GM21786 (cell line): ENCODE results near the gene PGRMC1.
"Not testable (repeated sequence)": the region's sequence is repeated elsewhere in the genome, so short reads cannot be mapped to it uniquely, and the experiment has no call there.

Source experiments
- ATAC-seq: cut with Tn5 transposase; IDR thresholded peaks from one replicate; pipeline ENCODE4 v1.9.1; 2021; ENCODE audit not compliant: unreplicated experiment

The PGRMC1 gene

GRCh38 chrX:119231936-119232445 lies 4.1 kb upstream of the PGRMC1 start:
- no peak for ATAC-seq

- no peak for ATAC-seq
Observed at GRCh38 chrX:119235051-119235511, 1.0 kb upstream of the PGRMC1 start.

- ATAC-seq: peak; percentile 16
Observed at GRCh38 chrX:119236623-119237561, 807 bp downstream of the PGRMC1 start.

- ATAC-seq: no peak
Observed at GRCh38 chrX:119237562-119237942, 1.5 kb downstream of the PGRMC1 start.

GRCh38 chrX:119238557-119238956 lies 2.5 kb downstream of the PGRMC1 start:
- no peak for ATAC-seq

GRCh38 chrX:119240356-119240755 lies 4.3 kb downstream of the PGRMC1 start:
- no peak for ATAC-seq

- ATAC-seq: no peak
Observed at GRCh38 chrX:119247702-119248101, 11.6 kb downstream of the PGRMC1 start.

- no peak for ATAC-seq
Observed at GRCh38 chrX:119249891-119250290, 13.8 kb downstream of the PGRMC1 start.

GRCh38 chrX:119251386-119251785 lies 15.3 kb downstream of the PGRMC1 start:
- ATAC-seq: no peak

- no peak for ATAC-seq
Observed at GRCh38 chrX:119252716-119253115, 16.6 kb downstream of the PGRMC1 start.

- no peak for ATAC-seq
Observed at GRCh38 chrX:119266364-119266995, 30.4 kb downstream of the PGRMC1 start.

- not testable (repeated sequence) for ATAC-seq
Observed at GRCh38 chrX:119267115-119267514, 31.0 kb downstream of the PGRMC1 start.

GRCh38 chrX:119272882-119273419 lies 36.9 kb downstream of the PGRMC1 start:
- ATAC-seq: no peak

- ATAC-seq: no peak
Observed at GRCh38 chrX:119273420-119274192, 37.5 kb downstream of the PGRMC1 start.

GRCh38 chrX:119282347-119282746 lies 46.3 kb downstream of the PGRMC1 start:
- not testable (repeated sequence) for ATAC-seq

- ATAC-seq: no peak
Observed at GRCh38 chrX:119288890-119289393, 52.9 kb downstream of the PGRMC1 start.

GRCh38 chrX:119290476-119290875 lies 54.4 kb downstream of the PGRMC1 start:
- ATAC-seq: no peak

GRCh38 chrX:119291246-119291645 lies 55.2 kb downstream of the PGRMC1 start:
- not testable (repeated sequence) for ATAC-seq

GRCh38 chrX:119292445-119292844 lies 56.4 kb downstream of the PGRMC1 start:
- no peak for ATAC-seq
